Daoy (cell line): Measurements from ENCODE around the gene CACTIN. TPM values are rescaled to one million over a fixed set of nuclear protein-coding genes. Genes with fewer than 3 reads are reported as not detected.
"Not testable (repeated sequence)": the region's sequence is repeated elsewhere in the genome, so short reads cannot be mapped to it uniquely, and the experiment has no call there.

Experiments
- DNase-seq: peaks from one replicate; pipeline ENCODE4 v3.0.0-alpha.2; 2015; ENCODE audit warnings: low read depth
- total RNA-seq: library from RNA; depleted of rRNA; stranded (reverse); fragments of >200 nt; shearing (Covaris generic); gene quantifications from 2 replicates; pipeline ENCODE4 v1.2.3, GENCODE V29; 2014

The CACTIN gene
- total RNA-seq, 1 experiment from 2014 or later, result 52.6 TPM

DNA sequence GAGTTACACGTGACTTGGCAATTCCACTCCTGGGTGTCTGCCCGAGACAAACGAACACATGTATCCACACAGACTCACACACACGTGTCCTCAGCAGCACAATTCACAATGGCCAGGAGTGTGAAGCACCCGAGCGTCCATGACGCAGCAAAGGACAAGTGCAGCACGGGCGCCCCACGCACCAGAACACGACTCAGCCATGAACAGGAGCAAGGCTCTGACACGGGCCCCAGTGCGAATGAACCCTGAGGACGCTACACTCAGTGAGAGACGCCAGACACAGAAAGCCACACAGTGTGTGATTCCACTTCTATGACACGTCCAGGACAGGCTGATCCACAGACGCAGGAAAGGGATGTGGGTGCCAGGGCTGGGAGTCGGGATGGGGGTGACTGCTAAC is 37.2 kb upstream of the CACTIN start:
- no peak for DNase-seq

DNA sequence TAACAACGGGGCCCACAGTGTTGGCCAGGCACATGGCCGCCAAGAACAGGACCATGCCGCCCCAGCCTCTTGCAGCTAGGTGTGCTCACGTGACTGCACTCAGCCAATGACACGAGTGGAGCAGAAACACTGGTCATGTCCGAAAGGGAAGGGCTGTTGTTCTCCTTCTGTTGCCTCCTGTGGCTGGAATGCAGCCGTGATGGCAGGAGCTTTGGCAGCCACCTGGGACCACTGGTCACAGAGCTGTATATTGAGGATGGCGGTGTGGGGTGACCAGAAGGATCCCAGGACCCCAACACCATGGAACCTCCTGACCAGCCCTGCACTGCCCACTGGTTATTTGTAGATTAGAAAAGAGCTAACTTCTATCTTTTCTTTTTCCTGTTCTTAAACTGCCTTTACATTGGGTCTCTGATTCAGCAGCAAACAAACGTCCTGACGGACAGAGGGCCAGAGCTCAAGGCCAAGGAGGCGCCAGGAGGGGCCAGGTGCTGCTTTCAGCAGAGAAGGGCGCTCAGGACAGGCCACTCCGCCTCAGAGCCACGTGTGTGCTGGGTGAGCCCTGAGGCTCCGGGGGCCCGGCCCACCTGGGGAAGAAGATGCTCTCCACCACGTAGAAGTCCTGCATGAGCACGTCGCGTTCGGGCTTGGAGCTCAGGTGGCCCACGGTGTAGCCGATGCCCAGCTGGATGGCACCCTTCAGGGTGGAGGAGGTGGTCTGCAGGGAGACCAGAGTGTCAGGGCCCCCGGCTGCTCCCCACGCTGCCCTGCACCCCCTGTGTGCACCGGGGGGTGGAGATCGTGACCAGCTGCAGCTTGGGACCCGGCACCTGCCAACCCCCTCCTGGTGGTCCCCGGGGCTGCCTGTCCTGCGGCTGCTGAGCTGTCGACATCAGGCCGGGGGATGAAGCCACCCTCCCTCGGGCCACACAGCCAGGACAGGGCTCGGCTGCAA is 35.0 kb upstream of the CACTIN start:
- no peak for DNase-seq

DNA sequence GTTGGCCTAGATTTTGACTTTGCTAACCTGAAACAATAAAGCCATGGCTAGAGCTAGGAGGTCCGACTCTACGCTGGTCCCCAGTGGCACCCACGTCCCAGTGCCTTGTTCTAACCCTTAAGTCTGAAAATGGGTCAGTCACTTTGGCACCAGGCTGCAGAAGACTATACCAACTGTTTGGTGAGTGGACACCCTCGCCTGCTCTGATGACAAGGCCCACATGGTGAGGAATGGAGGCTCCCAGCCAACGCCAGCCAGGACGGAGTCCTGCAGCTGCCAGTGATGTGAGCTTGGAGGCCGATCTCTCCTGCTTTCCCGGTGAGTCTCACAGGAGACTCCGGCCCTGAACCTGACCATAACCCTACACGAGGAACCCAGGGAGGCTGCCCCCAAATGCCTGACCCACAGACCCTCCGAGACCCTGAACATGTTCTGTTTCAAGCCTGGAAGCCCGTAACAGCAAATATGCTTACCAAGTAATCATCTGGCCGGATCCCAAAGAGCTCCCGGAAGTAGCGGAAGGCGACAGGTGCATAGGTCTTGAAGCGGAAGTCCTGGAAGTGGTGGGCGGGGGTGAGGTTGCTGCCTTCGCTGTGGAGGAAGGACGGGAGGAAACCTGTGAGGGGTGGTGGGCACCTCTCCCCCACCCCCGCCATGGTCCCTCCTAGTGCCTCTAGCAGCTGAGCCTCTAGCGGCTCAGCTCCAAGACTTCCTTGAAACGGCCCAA is 34.1 kb upstream of the CACTIN start:
- no peak for DNase-seq

DNA sequence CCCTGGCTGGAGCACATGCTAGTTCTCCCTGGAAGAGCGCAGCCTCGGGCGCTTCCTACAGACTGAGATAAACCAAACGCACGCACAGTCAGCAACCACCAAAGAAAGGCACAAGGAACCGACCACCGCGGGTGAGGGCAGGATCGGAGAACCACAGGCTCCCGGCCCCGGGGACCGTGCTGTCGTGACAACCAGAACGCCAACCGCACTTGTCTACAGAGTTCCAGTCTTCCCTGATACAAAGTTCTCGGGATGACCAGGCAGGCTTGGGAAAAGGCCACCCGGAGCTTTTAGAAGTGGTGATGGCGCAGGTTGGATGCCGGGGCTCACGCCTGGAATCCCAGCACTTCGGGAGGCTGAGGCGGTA is 33.1 kb upstream of the CACTIN start:
- no peak for DNase-seq

DNA sequence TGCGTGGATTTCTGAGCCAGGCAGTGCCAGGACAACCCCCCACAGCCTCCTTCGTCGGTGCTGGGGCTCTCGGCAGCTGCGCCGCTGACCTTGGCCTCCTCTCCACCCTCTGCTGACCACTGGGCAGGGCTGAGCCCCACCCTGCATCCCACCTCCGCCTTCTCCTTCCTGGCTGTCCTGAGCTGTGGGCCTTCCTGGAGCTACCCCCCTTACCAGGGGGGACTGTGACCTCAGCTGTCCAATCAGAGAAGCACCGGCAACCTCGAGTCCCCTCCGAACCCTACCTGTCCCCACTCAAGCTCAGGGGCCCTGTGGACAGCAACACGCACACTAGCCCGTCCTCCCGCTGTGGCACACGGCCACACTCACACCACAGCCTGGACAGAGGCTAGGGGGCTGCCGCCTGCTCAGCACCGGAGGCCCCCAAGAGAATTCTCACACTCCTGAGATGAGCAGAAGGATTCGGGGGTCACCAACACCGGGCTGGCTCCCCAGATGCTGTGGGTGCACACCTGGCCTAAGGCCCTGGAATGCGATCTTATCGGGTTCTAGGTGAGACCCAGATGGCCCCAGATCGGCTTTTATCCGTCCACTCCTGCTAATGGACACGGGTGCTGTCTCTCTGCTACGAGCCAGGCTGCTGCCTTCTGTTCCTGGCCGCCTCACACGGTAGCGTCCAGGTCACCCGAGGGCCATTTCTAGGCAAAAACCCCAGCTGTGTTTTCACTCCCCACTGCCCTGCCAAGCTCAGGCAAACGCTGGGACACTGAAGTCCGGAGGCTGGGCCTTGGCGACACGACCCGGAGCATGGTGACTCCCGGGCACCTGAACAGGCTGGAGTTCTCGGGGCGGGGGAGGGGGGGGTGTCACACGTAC is 32.5 kb upstream of the CACTIN start:
- DNase-seq, result no peak

DNA sequence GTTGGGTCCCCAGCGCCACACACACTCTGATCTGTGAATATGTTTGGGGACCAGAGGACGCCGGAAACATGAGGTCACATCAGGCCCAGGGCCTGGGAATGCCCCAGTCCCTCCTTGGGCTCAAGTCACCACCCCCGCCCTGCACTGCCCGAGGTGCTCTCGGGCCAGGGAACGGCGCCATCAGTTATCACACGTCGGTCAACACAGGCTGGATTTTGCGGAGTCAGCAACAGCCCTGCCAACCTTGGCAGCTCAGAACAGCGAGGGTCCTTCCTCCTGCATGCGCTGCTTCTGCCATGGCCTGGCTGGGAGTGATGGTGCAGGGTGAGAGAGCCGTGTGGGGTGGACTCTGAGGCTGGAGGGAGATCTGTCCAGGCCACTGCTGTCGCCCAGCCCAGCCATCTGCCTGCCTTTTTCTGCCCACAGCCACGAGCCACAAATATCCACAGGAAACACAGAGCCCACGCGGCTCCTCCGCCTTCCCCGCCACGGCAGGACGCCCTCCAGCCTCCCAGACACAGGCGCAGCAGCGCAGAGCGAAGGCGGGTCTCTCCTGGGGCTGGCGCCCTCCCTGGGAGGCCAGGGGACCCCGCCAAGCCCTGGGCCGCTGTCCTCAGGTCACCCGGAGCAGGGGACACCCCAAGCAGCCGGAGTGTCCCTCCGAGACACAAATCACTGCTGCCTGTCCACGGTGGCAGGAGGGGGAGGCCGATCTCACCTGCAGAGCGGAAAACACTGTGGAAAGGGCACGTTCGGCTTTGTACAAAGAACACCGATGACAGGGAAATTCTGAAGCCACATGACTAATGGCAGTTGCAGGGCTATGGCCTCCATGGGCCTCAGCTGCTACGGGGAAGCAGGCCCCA is 31.6 kb upstream of the CACTIN start:
- no peak for DNase-seq

DNA sequence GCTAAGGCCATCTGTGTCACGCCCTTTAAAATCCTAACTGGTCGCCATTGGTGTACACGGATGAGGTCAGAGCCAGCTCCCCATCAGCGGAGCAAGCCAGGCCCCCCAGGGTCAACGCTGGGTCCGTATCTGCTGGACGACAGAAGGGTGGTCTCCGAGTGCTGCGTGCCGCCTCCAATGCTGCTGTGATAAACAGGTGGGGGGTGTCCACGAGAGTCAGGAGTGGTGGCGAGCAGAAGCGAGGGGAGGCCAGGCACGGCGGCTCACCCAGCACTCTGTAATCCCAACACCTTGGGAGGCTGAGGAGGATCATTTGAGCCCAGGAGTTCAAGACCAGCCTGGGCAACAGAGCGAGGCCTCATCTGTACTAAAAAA is 30.8 kb upstream of the CACTIN start:
- DNase-seq, result no peak

DNA sequence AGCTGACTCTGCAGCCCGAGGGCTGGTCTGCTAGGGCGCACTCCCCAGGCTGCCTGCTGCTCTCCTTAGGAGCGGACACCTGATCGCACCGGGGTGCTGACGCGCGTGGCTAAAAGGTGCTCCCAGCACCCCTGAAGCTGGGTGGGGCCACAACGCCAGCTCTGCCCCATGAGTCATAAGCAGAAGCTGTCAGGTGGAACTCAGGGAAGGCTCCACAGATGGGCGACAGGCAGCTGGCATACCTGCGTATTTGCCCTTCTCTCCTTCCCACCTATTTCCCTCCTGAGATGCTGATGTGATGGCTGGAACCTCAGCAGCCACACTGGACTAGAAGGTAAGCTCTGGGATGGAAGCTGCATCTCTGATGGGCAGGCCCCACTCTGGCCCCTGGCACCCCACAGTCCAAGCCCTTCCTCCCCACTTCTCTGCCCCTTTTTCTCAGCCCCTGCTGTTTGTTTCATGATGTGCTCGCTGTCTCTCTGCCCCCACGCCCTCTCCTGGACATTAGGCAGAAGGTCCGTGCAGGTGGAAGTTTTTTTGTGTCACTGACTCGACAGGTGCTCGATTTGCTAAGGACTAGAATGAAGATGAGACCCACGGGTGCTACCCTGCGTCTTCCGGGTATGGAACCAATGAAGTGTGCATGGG is 30.3 kb upstream of the CACTIN start:
- DNase-seq, result no peak

DNA sequence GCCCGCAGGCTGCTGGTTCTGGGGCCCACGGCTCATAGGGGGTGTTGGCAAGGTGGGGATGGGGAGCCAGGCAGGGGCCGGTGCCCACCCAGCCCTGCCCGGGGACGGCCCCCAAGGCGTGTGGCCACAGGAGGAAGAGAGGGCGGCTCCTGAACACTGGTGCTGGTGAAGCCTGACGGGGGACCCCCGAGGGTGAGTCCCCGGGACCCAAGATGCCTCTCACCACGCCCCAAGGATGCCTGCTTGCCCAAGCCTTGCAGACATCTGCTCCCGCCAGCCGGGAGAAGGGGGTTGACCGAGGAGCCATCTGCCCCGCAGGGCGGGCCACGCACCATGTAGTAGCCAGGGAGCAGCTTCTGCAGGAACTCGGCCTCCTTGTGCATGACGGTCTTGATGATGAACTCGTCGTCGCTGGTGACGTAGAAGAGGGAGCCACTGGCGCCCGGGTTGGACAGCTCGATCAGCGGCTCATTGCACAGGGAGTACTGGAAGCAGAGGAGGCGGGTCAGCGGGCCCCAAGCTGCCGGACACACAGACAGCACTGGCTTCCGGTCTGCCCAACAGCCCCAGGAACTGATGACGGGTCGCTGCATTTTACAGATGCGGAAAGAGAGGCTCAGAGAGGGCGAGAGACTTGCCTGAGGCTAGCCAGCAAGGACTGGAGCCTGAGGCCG is 29.6 kb upstream of the CACTIN start:
- no peak for DNase-seq

DNA sequence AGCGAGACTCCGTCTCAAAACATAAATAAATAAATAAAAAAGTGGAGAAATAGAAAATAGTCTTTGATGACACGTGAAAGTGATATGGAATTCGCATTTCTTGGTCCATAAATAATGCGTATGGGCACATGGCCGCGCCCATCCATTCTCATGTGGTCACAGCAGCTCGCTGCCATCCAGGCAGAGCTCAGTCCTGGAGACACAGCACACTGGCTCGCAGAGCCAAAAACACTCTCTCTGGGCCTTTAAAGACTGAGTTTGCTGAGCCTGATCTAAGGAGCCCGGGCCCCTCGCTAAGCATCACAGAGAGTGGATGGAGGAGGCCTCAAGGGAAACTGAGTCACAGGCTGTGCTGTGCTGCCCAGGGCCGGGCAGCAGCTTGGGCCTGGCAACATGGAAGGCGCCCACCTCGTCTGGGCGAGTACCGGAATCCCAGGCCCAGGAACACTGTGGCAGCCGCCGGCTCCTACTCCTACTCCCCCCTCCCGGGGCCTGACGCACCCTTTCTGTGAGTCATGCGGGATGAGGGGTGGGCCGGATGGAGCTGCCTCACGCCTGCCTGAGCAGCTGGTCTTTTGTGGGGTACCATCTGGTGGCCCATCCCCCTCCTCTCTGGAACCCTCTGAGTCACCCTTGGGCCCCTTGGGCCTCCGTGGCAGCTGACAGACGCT is 28.9 kb upstream of the CACTIN start:
- peak; percentile 99 for DNase-seq

DNA sequence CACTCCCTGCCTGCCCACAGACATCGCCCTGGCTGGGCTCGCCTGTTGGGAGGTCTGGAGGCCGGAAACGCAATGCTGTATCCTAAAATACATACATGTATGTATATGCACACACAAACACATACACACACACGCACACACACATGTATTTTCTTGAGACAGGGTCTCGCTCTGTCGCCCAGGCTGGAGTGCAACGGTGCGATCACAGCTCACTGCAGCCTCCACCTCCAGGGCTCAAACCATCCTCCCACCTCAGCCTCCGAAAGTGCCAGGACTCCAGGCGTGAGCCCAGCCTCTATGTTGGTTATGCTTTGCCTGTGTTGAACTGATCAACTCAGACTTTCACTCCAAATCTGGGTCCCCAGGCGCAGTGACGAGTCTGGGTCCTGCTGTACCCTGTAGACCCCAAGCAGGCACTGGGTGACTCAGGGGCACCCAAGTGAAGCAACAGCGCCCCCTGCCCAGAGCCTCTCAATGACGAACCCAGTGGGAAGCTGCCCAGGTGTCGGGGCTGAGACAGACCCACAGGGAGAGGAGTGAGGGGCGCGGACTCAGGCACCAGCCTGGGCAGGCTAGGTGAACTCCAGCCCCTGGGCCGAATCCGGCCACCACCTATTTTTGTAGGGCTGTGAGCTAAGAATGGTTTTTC is 27.4 kb upstream of the CACTIN start:
- no peak for DNase-seq

DNA sequence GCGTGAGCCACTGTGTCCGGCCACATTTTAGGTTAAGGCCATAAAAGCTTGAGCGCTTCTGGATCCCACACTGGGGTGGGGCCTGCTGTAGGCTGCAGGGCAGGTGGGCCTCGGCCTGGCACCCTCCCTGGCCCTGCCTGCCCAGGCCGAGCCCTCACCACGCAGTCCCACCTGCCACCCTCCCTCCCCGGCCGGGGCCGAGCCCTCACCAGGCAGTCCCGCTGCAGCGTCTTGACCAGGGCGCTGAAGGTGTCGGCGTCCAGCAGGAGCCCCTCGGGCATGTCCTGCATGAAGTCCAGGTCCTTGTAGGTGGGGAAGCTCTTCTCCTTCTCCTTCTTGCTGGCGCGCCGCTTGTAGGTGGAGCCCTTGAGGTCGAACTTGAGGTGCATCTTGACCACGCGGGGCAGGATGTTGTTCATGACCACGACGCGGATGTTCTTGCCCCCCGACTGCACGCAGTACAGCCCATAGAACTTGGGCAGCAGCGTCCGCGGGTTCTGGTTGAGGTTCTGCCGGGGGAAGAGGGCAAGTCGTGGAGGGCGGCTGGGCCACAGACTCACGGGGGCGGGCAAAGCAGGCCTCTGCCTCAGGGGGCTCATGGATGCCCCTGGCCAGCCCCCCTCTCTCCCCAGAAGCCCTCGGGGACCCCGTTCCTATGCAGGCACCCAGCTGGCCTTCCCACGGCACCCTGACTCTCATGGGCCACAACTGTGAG is 26.6 kb upstream of the CACTIN start:
- no peak for DNase-seq

DNA sequence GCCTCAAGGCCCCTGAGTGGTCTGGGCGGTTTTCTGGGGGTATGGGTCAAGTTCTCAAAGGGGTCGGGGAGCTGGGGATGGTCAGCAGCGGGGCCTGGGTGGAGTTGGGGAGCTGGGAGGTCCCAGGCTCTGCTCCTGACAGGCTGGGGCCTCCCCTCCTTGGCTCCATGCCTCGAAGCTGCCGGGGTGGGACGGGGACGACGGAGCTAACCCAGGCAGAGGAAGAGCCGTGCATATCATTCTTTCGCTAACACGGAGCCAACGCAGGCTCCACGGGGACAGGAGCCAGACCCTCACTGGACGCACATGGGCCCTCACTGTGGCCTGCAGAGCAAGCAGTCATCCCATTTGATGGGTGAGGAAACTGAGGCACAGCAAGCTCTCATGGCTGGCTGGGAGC is 25.8 kb upstream of the CACTIN start:
- no peak for DNase-seq

DNA sequence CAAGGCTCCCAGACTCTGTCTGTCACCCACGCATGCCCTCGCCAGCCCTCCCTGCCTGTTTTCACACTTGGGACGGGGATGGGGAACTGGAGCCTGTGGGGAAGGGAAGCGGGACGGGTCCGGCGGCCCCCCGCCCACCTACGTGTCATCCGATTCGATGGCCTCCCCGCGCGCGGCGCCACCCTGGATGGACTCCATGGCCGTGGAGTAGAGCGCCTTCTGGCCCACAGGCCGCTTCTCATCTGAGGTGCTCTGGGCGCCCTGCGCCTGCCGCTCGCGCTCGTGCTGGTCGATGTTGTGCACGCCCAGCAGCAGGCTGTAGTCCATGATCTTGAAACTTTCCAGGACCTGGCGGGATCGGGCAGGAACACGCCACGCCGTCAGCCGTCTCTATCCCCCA is 25.1 kb upstream of the CACTIN start:
- DNase-seq, result no peak

DNA sequence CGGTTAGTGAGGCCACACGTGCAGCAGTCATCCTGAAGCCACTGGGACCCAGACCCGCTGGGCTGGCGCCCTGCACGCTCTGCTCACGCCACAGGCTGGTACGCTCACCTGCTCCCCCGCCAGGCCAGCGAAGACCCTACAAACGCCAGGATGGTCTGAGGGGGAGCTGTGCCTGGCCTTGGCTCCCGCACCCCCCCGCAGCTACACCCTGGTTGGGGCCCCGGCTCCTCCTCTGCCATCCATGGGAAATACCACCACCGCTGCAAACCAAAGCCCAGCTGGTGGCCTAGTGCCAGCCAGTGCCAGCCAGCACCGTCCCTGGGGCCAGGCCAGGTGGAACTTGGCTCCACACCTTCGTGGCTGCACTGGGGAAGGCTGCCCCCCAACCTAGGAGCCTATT is 23.3 kb upstream of the CACTIN start:
- DNase-seq, result no peak

DNA sequence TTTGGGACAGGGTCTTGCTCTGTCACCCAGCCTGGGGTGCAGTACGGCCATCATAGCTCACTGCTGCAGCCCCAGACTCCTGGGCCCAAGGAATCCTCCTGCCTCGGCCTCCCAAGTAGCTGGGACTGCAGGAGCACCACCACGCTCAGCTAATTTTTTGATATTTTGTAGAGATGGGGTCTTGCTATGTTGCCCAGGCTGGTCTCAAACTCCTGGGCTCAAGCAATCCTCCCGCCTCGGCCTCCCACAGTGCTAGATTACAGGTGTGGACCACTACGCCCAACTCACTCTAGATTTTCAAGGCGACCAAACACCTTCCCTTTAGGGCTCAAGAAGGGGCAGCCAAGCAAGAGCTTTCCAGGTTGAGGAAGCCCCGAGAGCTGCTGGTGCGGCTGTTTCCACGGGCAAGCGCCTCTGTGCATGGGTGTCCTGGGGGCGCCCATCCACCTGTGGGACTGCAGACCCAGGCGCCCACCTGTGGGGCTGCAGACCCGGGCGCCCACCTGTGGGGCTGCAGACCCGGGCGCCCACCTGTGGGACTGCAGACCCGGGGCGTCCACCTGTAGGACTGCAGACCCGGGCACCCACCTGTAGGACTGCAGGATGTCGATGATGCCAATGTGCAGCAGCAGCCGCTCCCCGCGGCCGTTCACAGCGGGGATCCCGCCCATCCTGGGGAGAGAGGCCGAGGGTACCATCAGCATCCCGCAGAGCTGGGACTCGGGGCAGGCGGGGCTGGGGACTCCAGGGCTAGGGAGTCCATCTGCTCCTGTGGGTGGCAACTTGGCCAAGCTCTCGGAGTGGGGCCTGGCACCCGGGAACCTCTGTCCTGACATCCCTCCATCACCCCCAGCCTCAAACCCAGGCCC is 21.7 kb upstream of the CACTIN start:
- DNase-seq, result no peak

DNA sequence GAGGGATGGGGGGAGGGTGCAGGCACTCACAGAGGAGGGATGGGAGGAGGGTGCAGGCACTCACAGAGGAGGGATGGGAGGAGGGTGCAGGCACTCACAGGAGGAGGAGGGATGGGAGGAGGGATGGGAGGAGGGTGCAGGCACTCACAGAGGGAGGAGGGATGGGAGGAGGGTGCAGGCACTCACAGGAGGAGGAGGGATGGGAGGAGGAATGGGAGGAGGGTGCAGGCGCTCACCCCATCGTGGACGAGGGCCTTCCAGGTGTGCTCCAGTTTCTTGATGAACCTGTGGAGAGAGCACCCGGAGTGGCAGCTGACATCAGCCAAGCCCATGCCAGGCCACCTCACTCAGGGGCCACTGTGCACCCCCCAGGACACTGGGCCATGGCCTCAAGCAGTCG is 20.5 kb upstream of the CACTIN start:
- not testable (repeated sequence) for DNase-seq
